ENCODE results near the gene SLC2A8.

DNA sequence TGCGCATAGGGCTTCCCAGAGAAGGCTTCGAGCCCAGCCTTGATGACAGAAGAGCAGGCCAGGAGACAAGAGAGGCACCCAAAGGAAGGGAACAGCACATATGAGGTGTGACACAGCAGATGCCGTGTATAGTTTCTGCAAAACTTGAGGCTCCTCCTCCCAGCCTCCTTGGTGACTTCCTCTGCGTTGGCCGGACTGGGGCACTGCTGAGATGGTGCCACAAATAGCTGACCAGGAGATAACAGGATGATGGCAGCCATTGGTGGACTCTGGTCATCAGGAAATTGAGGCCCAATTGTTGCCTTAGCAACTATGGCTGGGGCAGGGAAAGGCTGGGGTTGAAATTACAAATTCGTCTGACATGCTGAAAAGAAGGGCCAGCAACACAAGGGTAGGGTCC lies 22.4 kb downstream of the SLC2A8 start:
- TF ChIP-seq, protein P1, sequence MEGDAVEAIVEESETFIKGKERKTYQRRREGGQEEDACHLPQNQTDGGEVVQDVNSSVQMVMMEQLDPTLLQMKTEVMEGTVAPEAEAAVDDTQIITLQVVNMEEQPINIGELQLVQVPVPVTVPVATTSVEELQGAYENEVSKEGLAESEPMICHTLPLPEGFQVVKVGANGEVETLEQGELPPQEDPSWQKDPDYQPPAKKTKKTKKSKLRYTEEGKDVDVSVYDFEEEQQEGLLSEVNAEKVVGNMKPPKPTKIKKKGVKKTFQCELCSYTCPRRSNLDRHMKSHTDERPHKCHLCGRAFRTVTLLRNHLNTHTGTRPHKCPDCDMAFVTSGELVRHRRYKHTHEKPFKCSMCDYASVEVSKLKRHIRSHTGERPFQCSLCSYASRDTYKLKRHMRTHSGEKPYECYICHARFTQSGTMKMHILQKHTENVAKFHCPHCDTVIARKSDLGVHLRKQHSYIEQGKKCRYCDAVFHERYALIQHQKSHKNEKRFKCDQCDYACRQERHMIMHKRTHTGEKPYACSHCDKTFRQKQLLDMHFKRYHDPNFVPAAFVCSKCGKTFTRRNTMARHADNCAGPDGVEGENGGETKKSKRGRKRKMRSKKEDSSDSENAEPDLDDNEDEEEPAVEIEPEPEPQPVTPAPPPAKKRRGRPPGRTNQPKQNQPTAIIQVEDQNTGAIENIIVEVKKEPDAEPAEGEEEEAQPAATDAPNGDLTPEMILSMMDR (conservative IDR thresholded peaks at IDR 0.05; ENCODE audit: low read depth, low read length), result no peak
- TF ChIP-seq EZH2phosphoT487 (IDR thresholded peaks at IDR 0.05; ENCODE audit: borderline replicate concordance, low read length), result no peak

All from PC-3 (cell line).